SKM-1 treated with dmso at 0.1 percent for 144 hours (cell line): ENCODE measurements around the gene GANC.
"Not testable (repeated sequence)": the region's sequence is repeated elsewhere in the genome, so short reads cannot be mapped to it uniquely, and the experiment has no call there.

ENCODE experiments used
- DNase-seq: peaks from one replicate; lab custom pipeline; 2025; ENCODE audit not compliant: unreplicated experiment; lab: John Stamatoyannopoulos, UW

Gene GANC, protein sequence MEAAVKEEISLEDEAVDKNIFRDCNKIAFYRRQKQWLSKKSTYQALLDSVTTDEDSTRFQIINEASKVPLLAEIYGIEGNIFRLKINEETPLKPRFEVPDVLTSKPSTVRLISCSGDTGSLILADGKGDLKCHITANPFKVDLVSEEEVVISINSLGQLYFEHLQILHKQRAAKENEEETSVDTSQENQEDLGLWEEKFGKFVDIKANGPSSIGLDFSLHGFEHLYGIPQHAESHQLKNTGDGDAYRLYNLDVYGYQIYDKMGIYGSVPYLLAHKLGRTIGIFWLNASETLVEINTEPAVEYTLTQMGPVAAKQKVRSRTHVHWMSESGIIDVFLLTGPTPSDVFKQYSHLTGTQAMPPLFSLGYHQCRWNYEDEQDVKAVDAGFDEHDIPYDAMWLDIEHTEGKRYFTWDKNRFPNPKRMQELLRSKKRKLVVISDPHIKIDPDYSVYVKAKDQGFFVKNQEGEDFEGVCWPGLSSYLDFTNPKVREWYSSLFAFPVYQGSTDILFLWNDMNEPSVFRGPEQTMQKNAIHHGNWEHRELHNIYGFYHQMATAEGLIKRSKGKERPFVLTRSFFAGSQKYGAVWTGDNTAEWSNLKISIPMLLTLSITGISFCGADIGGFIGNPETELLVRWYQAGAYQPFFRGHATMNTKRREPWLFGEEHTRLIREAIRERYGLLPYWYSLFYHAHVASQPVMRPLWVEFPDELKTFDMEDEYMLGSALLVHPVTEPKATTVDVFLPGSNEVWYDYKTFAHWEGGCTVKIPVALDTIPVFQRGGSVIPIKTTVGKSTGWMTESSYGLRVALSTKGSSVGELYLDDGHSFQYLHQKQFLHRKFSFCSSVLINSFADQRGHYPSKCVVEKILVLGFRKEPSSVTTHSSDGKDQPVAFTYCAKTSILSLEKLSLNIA (N-terminal part only)

DNA sequence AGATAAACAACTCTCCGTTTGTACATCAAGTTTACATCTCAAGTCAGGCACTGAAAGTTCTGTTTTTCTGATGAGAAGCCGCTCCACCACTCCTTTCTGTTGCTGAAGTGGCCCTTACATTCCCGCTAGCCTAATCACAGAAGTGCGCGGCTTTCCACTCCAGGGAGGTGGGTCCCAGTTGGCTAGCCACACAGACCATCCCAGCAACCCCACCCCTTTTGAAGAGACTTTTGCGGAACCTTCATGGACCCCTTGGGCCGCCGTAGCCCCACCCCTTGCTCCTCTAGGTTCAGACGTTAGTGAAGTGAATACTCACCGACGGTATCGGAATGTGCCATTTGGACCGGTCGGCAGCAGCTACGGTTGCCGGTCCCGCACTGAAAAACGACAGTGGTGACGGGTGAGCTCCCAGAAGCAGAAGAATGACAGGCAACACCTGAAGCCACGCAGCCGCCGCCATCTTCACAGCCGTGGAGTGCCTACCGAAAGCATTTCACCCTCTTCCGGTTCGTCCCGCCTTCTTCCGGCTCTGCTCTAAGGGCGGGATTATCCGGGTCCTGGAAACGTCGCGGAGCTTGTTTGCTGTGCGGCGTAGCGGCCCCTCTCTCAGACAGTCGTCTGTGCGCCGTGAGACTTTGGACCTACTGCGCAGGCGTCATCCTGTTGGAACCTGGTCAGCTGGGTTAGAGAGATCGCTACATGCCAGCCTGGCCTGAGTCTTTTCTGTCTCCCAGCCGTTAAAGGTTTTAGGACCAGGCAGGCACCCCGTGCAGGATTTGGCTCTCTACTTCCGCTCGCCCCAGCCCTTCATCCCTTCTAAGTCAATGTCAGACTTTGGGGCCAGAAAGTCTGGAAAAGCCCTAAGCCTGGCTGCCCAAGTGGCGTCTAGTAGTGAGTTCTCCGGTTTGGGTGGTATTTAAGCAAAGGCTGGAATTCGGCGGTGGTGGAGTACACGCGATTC lies at the start of gene GANC, which contains the start of gene TMEM87A:
TSS of gene GANC (plus strand) at position 263 of the 961 bp plus-strand sequence. CDS start 1,281 bp downstream, outside the sequence.
TSS of gene TMEM87A (minus strand) at position 495 of the 961 bp plus-strand sequence. CDS start at position 460, 35 bp downstream.
- DNase-seq: peak; percentile 97

DNA sequence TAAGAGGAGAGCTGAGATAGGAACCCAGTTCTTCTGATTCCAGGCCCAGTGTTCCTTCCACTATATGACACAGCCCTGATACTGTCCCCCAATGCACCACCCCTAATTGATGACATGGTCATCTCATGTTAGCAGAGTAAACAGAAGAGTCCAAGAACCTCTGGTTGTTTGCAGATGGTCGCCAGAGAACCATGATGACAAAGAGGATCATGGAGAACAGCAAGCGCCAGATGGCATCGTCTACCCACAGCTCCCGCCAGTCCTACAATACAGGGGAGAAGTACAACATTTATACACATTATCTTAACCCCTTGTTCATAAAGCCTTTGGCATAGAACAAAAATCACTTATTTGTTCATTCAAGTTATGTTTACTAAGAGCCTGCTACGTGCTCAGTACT lies 46.4 kb upstream of the GANC start:
- DNase-seq: no peak

DNA sequence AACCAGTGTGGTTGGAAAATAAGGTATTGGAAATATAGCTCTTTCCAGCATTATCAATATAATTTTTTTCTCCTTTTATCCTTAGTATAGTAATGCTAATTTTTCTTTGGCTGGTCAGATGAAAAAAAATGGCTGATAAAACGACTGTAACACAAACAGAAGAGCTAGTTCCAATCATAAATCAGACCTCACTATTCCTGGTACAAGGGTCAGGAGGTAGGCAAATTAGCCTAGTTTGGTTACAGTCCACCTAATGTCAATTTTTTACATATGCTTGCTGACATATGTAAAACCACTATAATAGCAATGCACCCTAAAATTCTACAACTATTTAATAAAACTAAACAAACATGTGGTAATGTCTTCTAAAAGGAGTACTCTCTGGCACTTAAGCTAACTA lies 45.0 kb upstream of the GANC start:
- DNase-seq: no peak

GRCh38 chr15:42228981-42229380 lies 44.0 kb upstream of the GANC start:
- not testable (repeated sequence) for DNase-seq

- DNase-seq: no peak
Measured at GRCh38 chr15:42231088-42231487, 41.9 kb upstream of the GANC start.

DNA sequence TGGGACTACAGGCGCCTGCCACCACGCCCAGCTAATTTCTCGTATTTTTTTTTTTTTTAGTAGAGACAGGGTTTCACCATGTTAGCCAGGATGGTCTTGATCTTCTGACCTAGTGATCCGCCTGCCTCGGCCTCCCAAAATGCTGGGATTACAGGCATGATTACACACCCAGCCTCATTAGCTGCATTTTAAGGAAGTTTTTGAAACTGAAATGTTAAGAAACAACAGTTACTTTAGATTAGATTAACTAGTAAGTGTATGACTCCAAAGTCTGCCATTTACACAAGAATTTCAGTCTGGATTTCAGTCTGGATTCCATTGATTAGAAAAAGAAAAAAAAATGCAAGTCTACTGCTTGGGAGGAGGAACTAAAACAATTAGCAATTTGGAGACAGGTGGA lies 40.4 kb upstream of the GANC start:
- DNase-seq: no peak

- DNase-seq: no peak
Measured at GRCh38 chr15:42233107-42233506, 39.9 kb upstream of the GANC start.

DNA sequence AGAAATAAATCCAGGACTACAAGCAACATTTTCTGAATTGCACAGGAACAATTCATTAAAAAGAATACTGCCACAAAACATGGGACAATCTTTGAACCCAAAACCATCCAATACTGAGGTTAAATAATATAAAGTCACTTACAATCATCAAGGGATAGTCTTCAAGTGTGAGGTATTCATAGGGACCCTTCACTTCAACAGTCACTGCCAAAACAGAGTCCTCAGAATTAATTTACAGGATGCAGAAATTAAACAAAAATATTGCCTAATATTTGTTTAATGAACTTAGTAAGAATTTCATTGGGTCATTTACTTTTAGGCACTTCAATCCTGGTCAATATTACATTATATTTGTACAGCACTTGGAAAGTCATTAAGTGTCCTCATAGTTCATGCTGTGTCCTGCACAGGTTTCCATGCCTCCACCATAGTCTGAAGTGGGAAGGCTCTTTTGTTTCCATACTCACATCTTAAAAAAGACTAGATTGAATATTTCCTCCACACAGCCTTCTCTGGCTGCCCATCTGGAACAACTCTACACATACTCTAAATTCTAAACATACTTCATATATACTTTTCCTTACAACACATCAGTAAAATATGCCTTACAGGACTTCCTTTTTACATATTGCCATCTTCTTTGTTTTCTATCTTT lies 33.3 kb upstream of the GANC start:
- no peak for DNase-seq

DNA sequence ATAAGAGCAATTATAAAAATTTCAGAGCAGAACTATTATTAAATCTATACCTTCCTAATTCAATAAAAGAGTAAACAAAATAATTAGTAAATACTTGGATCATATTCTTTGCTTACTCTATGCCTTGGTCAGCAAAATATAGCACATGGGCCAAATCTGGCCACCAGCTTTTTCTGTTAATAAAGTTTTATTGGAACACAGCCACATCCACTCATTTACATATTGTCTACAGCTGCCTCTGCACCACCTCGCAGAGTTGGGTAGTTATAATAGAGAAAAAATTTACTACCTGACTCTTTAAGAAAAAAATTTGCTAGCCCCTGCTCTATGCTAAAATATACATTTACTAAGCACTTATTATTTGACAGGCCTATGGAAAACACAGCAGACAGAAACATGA lies 32.2 kb upstream of the GANC start:
- DNase-seq: no peak

DNA sequence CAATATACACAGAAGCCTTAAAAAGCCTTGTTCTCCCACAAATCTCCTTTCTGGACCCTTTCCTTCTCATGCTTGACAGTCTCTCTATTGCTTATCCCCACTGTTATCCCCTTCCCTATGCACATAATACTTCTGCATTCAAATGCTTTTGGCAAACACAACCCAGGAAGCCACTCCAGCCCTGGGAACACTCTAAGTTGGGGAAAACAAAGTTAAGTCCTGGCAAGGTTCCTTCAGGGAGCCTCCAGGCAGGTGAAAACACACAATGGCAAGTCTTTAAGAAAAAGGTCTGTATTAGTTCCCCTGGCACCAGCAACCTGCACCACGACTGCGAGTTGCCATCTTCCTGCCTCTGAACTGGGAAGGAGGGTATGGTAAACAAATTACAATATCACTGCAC lies 19.7 kb upstream of the GANC start:
- no peak for DNase-seq

DNA sequence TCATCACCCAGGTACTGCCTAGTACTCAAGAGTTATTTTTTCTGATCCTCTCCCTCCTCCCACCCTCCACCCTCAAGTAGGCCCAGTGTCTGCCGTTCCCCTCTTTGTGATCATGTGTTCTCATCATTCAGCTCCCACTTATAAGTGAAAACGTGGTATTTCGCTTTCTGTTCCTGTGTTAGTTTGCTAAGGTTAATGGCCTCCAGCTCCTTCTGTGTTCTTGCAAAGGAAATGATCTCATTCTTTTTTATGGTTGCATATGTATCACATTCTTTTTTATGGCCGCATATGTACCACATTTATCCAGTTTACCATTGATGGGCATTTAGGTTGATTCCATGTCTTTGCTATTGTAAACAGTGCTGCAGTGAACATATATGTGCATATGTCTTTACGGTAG lies 8.2 kb upstream of the GANC start:
- DNase-seq: no peak

DNA sequence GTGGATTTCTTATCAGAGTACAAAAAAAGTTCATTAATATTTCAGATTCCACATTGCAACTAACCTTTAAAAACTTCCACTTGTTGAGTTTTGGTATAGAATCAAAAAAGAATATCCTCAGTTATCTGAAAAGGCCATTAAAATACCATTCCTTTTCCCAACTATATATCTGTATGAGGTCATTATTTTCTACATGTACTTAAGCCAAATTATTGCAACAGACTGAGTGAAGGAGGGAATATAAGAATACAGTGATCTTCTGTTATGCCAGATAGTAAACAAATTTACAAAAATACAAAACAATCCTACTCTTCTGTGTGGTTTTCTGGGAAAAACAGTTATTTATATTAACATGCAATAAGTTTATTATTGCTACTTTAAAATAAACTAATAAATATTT lies 5.7 kb upstream of the GANC start:
- no peak for DNase-seq

DNA sequence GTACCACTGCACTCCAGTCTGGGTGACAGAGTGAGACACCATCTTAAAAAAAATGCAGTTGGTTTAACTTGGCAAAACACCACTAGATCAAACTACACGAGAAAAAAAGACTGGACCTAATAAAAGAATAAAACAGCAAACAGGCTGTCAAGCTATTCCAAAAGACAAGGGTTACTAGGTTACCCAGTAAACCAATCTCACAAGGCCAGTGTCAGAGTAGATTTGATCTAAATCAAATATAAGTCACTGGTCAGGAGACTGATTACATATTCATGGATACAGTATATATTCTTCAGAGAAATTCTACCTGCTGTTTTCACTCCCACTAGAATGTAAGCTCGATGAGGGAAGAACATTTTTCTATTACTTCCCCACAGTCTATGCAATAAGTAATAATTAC lies 2.5 kb upstream of the GANC start:
- no peak for DNase-seq

DNA sequence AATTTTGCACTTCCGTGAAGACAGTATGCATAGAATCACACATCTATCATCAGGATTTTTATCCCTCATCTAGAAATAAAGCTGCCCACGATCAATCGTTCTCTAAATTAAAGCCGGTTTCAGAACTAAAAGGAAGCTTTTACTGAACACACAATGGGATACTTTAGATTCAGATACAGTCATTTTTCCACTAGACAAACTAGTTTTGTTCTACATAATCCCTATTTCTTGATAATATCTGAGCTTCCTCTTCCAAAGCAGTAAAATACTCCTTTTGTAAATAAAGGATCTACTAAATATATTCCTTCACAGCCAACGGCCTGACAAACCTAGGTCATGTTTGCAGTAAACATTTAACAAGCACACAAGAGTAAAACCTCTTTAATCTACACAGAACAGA lies 2.0 kb upstream of the GANC start:
- no peak for DNase-seq

DNA sequence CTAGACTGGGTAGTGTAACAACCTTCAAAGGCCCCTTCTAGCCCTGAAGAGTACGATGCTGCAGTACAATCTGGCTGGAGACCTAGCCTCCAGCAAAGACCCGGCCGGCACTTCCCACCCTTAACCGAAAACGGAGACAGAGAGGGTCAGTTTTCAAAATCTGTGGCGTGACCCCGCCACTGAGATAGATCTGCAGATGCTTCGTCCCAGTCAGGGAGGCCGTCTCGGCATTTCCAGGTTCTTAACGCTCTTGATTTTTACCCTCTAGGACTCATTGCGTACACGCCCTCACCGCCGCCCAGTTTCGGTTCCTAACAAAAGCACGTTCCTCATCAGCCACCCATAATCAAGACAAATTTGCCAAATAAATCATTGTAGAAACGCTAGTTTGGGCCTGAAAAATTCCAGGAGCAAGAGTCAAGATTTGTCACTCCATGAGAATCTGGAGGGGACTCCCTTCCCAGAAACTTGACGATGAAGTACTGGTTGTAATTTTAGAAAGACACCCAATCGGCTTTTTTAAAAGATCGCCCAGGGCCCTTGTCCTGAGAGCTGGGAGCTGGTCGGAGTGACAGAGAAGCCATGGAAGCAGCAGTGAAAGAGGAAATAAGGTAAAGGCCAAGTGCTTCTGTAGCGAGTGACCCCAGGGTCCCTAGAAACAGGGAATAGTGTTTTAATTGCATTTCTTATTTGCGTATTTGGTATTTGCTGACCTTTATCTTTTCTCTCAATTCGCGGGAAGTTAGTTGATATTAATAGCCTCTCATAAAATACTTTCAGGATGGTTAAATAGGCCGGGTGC lies 1.1 kb downstream of the GANC start:
- peak; percentile 38 for DNase-seq

DNA sequence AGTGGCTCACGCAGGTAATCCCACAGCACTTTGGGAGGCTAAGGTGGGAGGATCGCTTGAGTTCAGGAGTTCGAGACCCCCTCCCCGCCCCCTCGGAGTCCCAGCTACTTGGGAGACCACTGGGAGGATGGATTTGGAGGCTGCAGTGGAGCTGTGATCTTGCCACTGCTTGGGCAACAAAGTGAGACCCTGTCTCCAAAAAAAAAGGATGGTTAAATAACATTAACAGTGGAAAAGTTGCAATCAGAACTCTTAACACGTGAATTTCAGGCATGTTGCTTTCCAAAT lies 1.6 kb downstream of the GANC start:
- no peak for DNase-seq

- no peak for DNase-seq
Measured at GRCh38 chr15:42275780-42276391, 2.9 kb downstream of the GANC start.

- no peak for DNase-seq
Measured at GRCh38 chr15:42276762-42277161, 3.8 kb downstream of the GANC start.

DNA sequence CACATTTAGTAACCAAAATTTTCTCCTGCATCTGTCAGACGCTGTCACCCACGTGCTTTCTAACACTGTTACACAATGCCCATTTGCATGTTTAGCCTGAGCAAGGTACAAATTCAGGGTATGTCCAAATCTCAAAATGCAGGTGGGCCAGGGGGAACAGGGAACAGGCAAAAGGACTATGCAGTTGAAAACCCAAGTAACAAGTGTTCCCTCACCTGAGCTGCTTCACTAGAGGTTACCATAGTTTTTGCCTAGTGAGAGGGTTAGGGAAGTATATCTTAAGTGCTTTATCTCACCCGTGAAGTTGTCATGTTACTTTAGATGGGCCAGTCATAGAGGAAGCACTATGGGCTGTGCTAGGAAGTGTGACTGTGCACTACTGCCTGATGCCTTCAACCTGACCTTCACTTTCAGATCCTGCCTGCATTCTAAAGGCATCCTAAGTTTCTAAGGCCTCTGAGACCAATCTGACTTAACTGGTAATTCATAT lies 6.3 kb downstream of the GANC start:
- peak; percentile 70 for DNase-seq
